Stimulated activated CD8-positive, alpha-beta memory T cell treated with anti-CD3 and anti-CD28 coated beads, Interleukin-12 subunit alpha, Interleukin-12 subunit beta, amount 100 ng/mL, for 24 hours (primary cell): Measurements from ENCODE around the gene XRCC4.
"Not testable (repeated sequence)": the region's sequence is repeated elsewhere in the genome, so short reads cannot be mapped to it uniquely, and the experiment has no call there.

Experiments
- DNase-seq: peaks from one replicate; pipeline ENCODE4 v3.0.0-alpha.2; 2020; ENCODE audit errors: extremely low read depth

The XRCC4 gene

DNA sequence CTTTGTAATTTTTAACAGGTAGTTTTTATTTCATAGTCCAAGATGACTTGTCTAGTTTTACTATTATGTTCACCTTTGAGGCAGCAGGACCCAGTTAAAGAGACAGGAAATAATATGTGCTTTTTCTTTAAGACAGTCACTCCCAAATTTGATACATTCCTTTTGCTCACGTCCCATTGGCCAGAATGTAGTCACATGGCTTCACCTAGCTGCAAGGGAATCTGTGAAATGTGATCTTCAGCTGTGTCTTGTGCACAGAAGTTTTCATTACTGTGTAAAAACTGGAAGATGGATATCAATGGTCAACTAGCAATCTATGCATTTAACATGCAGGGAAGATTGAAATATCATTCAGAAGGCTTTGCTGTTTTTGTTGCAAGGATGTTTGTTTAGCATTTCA is 41.1 kb downstream of the XRCC4 start:
- DNase-seq, result no peak

DNA sequence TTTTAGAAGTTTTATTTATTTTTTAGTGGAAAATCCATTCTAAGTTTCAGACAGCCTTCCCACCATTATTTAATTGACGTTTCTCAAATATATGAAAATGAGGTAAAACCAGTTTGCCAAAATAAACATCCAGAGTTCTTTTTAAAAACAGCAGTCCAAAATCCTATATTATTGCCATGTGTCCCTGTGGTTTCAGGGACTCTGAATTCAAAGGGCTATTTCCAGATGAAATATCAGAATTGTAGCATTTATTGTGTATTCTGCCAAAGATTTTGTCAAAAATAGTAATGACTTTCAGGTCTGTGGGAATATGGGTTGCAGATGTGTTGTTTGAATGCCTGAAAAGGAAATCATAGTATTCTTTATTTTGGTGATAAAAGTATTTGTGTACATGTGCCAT is 41.6 kb downstream of the XRCC4 start:
- DNase-seq, result no peak

DNA sequence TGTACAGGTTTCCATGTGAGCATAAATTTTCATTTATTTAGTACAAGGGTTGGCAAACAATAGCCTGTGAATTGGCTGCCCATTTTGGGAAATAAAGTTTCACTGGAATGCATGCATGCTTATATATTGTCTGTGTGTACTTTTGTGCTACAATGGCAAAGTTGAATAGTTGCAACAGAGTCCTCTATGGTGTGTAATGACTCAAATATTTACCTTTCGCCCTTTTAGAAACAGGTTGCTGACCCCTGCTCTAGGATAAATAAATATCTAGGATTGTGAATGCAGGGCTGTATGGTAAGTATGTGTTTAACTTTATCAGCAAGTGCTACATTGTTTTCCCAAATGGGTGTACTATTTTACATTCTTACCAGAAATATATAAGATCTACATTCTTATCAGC is 47.2 kb downstream of the XRCC4 start:
- DNase-seq, result no peak

DNA sequence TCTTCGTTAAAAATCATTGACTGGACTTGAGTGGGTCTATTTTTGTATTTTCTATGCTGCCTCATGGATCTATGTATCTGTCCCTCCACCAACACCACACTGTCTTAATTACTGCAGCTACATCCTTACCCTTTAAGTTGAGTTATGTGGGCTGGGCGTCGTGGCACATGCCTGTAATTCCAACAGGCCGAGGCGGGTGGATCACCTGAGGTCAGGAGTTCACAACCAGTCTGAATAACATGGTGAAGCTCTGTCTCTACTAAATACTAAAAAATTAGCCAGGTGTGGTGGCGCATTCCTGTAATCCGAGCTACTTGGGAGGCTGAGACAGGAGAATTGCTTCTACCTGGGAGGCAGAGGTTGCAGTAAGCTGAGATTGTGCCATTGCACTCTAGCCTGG is 48.2 kb downstream of the XRCC4 start:
- DNase-seq, result no peak

DNA sequence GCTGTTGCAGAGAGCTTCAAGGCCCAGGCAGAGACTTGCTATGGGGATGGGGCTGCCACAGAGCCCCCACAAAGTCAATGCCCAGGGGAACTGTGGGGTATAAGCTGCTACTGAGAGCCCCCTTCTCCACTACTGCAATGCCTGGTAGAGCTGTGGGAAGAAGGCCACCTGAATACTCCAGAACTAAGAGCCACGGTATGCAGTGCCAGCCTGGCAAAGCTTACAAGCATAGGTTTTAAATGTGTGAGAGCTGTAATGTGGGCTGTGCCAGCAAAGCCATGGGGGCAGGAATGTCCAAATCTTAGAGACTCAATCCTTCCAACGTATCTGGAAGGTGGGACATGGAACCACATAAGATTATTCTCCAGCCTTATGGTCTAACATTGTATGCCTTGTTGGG is 49.2 kb downstream of the XRCC4 start:
- DNase-seq, result no peak

DNA sequence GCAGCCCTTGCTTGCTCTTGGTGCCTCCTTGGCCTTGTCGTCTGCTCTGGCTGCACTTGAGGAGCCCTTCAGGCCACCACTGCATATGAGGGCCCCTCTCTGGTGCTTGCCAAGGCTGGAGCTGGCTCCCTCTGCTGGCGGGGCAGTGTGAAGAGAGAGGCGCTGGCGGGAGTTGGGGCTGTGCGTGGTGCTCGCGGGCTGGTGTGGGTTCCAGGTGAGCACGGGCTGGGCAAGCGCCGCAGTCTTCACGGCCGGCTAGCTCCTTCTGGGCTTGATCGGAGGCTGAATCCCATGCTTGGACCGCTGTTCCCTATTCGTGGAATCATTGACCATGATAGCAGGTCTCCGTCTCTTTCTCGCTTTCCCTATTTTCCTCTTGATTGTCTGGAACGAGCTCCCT is 56.5 kb downstream of the XRCC4 start:
- DNase-seq, result no peak

DNA sequence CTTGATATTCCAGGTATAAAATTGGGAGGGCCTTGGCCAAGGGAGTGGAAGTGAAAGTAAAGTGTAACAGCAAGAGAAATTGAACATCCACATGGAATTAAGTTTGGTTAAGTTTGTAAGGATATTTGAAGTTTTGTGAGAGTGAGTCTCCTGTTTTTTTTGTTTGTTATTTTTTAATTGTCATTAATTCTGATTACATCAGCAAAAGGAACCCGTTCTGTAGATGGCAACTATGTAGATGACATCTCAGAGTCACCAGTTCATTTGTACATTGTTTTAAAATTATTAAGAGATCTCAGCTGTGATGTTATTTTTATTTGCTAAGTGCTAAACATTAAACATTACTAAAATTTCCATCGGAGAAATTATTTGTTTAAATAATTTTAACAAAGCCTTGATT is 65.2 kb downstream of the XRCC4 start:
- no peak for DNase-seq

DNA sequence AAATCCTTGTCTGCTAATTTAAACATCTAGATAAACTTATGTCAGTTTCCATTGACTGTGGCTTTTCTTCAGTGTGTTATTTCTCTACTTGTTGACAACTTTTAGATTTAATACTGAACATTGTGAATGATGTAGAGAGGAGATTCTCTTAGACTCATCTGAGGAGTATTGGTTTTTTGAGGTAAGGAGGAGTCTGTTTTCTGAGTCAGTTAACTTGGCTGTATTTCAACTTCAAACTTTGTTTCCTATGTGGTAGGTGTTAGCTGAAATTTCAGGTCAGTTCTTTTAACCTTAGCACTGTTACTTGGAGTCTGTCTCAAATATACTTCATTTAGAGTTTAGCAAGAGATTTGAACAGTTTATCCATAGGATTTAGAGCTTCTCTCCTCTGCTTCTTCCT is 67.9 kb downstream of the XRCC4 start:
- DNase-seq, result no peak

DNA sequence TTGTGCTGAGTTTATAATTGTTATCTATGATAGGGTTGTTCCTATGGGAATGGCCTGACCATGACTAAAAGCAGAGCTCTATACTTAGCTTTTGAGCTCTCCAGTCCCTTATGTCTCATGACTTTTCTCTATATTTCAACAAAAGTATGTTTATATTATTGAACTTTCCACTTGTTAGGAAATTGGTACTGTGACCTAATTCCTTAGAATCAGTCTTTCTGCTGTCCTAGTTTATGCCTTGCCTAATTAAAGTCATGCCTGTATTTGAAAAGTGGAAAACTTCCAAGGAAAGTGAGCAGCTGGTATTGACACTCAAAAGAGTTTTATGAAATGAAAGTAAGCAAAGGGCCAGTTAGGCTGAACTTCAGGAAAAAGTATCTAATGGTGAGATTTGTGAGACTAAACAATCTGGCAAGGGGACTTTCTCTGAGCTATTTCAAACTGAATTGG is 68.6 kb downstream of the XRCC4 start:
- no peak for DNase-seq

DNA sequence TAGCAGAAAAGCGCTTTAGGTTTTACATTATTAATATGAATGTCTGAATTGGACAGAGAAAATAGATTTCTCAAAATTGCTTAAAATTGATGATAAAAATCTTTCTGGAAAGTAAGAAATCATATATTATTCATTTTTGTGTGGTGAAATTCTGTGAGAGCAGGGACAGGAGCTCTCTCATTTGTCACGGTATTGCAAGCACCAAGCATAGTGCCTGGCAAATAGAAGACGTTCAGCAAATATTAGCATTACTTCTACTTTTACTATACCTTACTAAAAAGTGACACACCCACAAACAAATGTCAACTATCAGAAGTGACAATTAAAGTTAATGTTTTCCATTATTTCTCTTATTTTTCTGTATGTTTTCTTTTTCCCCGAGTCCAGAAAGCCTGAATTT is 69.1 kb downstream of the XRCC4 start:
- no peak for DNase-seq

DNA sequence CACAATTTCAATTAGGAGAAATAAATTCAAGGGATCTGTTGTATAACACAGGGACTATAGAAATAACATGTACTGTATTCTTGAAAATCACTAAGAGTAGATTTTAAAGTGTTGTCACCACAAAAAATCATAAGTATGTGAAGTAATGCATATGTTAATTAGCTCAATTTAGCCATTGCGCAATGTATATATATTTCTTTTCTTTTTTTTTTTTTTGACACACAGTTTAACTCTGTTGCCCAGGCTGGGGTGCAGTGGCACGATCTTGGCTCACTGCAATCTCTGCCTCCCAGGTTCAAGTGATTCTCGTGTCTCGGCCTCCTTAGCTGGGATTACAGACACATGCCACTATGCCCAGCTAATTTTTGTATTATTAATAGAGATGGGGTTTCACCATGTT is 70.2 kb downstream of the XRCC4 start:
- no peak for DNase-seq

DNA sequence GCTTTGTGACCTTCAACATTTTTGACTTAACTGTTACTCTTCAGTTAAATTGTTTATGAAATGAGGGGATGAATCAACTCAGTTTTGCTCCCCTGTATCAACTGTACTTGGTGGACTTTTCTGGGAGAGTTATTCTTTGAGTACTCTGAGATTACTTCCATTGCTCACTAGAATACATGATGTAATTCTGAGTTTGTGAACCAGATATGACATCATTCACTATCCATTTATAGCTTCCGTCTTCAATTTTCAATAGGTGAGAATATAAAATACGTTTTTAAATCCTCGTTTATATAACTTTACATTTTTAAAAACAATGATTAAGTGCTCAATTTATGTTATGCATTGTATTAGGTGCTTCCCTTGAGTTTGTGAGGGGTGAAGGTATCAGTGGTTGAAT is 71.0 kb downstream of the XRCC4 start:
- DNase-seq, result no peak

DNA sequence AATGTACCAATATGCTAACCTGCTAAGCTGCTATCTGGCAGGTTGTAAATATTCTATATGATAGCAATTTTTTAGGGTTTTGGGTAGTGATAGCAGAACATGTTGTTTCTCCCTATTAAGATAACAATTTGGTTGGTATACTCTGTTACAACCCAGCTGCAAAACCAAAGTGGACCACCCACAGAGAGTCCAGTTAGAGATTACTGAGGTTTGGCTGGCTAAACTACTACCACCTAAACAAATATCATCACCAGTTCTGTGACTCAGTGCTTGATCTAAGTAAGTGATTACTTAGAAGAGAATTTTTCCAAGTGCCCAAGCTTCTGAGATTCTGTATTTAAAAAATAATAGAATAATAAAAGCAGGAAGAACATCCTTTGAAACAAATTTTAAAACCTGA is 72.3 kb downstream of the XRCC4 start:
- no peak for DNase-seq

DNA sequence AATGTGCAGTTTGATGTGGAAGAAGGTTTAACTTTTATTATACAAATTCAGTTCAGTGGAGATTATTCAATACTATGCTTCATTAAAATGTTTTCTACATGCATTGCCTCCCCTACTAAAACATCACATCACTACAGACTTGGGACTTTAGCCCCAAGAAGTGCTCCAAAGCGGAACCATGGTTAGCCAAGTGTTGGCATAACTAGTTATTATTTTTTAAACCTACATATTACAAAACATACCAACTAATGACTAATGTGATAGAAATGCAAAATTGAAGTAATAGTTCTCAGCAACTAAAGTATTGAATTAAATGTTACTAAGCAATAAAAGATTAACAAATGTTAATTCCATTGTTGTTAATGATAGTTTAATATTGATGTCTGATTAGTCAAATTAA is 74.5 kb downstream of the XRCC4 start:
- DNase-seq, result no peak

DNA sequence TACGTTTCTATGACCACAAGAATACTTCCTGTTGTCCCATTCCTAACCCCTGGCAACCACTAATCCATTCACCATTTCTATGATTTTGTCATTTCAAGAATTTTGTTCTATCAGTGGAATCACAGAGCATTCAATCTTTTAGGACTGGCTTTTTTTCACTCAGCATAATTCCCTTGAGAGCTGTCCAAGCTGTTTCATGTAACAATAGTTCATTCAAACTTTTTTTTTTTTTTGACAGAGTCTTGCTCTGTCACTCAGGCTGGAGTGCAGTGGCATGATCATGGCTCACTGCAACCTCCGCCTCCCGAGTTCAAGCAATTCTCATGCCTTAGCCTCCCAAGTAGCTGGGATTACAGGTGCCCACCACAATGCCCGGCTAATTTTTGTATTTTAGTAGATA is 75.6 kb downstream of the XRCC4 start:
- DNase-seq, result not testable (repeated sequence)

DNA sequence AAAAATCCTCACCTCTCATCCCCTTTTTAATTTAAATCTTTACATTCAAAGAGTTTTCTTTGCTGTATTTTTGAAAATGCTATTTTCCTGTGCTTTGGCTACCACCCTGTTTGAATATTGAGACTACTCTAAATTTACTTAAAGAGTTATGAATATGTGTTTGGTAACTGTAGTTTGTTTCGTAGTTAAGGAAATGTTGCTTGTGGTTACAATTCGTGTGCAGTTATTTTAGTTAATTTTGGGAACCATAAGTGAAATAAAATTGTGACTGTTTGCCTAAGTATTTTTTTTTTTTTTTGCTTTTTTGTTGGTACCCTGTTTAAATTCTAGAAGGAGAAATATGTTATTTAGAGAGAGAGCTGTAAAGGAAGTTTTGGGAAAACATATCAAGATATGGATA is 78.7 kb downstream of the XRCC4 start:
- no peak for DNase-seq

DNA sequence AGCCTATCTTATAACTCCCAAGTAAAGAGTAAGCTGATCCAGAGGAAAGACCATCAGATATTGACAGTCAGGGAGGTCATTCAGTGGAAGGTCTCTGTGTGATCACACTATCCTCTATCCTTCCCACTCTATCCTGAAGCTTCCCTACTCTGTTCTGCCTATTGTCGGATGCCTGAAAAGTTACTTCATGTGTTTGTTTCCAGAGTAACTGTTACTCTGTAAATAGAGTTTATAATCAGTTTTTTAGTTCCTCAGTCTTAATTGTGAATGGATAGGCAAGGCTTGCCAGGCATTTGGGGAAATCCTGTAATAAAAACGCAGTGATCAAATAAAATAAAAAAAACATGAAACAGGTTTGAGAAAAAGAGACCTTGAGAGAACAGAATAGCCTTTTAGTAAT is 79.8 kb downstream of the XRCC4 start:
- DNase-seq, result no peak

DNA sequence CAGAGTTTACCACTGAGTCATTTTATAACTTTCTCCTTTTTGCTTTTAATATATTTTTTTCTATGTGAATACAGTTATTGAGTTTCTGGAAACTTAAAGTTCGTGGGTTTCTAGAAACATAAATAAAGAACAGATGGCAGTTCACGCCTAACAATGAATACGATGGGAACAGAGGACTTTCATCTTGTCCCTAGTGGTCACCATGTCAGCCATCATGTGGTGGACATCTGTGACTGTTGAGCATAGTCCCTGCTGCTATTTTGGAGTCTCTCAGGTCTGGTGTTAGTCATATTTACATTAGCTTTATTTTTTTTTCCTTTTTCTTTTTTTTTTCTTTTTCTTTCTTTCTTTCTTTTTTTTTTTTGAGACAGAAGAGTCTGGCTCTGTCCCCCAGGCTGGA is 85.3 kb downstream of the XRCC4 start:
- DNase-seq, result no peak

DNA sequence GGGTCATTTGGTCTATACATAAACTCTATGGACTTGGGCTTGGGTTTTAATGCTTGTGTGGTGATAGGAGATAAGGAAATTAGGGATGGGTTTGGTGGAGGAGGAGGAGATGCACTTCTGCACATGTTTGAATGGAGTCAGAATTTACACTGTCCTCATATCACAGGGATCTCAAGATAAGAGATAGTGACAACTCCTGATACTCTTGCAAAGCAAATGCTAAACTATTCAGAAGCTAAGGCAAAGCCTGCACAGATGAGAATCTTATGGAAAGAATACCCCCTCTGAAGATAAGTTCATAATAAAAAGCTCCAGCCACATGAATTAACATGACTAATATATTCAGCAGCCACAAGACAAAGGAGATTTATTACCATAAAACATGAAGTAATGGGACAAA is 90.2 kb downstream of the XRCC4 start:
- DNase-seq, result no peak

DNA sequence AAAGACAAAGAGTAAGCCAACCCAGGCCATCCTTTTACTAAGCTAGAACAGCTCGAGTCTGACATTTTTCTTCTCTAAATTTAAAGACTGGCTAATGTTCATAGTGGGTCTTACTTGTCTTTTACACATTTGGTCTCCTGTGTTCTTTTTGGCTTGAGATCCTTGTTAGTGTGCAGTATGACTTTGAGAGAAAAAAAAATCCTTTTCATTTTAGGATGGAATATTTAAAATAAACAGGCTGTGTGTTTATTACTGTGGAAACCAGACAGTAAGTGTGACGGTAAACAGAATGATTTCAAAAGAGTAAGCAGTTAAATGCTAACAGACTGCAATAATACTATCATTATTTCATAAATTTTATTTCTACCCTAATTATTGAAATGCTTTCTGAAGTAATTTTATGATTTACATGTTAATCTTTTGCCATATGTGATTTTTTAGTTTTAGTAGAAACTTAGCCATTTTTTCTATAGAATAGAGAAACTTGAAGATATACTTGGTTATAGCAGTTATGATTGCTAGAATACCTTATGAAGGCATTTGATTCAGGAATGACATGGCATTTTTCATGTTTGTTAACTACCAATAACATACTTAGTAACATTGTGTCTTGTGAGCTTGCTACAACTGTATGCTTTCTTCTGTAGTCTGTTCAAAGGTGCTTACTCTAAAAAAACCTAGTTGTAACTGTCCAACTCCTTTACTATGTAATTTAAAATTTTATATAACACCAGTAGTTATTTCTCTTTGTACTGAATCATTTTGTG is 92.4 kb downstream of the XRCC4 start:
- DNase-seq, result no peak

DNA sequence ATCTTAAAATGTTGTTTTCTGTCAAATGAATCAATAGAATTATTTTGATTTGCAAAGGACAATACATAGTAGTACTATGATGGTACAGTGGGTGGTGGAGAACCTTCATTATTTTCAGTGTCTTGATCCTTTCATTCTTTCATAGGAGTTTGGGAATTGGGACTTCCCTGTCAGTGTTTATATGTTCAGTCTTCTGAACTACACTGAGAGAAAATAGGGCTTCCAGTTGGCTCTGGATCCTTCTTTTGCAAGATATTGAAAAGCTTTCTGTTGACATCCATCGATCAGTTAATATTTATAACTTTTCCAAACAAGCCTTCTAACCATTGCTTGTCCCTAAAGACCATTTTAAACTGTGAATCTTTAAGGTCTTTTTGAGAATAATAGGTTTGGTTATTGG is 94.7 kb downstream of the XRCC4 start:
- DNase-seq, result no peak

DNA sequence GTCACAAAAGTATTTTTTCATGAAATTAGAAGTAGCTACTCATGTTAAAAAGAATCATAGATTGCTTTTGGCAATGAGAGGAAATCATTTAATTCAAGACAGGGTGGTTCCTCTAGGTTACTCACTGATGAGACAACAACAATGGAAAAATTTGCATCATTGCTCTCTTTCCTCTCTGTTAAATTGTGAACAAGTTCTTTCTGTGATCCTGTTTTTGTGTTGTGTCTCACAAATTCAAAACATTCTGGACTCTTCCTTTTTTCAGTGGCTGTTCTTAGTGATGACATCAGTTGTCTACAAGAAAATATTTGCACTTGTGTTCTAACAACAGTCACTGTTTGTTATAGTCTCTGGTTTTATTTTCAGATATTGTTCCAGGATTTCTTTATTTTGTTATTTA is 95.3 kb downstream of the XRCC4 start:
- no peak for DNase-seq

DNA sequence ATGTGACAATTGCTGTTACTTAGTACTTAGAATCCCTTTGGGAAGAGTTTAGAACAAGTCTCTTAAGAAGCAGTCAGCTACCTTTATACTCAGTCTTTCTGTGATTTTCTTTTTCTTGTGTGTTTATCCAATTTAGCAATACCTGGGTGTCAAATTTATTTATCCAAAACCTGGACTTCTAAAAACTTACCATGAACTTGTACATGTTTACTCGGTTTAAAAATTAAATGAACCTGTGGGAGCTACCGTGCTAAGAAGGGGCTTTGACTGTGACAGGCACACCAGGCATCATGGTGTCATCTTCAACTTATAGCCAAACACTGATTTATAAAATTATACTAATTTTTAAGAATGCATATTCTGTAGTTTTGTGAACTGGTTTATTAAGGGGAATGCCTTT is 96.5 kb downstream of the XRCC4 start:
- DNase-seq, result no peak

DNA sequence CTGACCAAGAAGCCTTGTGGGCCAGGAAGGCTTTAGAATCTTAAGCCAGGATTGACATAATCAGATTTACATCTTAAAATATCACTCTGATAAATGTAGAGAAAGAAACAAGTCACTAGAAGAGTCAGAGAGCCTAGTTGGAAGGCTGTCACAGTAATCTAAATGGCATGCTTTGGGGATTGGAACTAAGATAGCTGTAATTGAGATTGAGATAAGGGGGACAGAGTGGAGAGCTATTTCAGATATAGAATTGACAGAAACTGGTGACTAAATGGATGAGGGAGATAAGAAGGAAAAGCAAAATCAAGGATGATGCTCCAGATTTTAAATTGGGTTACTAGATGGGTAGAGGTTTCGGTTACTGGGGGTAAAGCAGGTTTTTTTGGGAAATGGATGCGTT is 100.5 kb downstream of the XRCC4 start:
- DNase-seq, result no peak
